K562 (cell line): ENCODE measurements around the gene LDB2. TPM values are rescaled to one million over a fixed set of nuclear protein-coding genes. Genes with fewer than 3 reads are reported as not detected.

ENCODE experiments used
- ATAC-seq: fragments of 200-7000 bp; cut with Tn5 transposase; 3 replicates; pipeline ENCODE4 v1.9.1; 2020; ENCODE audit warnings: moderate library complexity
- BruUV-seq: library from RNA; stranded (reverse); fragments of 400-500 nt; replicated peaks from 2 replicates; lab custom pipeline; 2021; lab: Mats Ljungman, UMichigan
- CTCF ChIA-PET: fragments of 300-600 bp; formaldehyde crosslinking; extraction: SDS; loops from one replicate; lab custom pipeline; 2021; ENCODE audit warnings: low intra/inter-chr PET ratio; lab: Yijun Ruan, JAX
- POLR2A ChIA-PET: fragments of 300-600, 350-650 bp; sonication (Branson Sonifier 250); formaldehyde crosslinking; extraction: SDS; loops from one replicate; lab custom pipeline; 2021; ENCODE audit warnings: antibody characterized with exemption, inconsistent platforms; lab: Yijun Ruan, JAX
- DNase-seq, 4 experiments: peaks; one replicate each; pipeline versions ENCODE4 v3.0.0 to v3.0.0-alpha.2; 2011 to 2018; ENCODE audit warnings: low spot score in 3 of 4, mixed read lengths in 3 of 4; ENCODE audit errors: extremely low read depth in 1 of 4
- FAIRE-seq: peaks from 2 replicates; lab custom pipeline; 2011; peaks lifted over from hg19 to GRCh38; lab: Jason Lieb, UNC
- H2AFZ ChIP-seq: 2 replicates; pipeline ENCODE4 v1.6.0; 2011; ENCODE audit warnings: low read depth, low read length, control low read depth, inconsistent platforms
- H3K27ac ChIP-seq: fragments of 200-600 bp; 3 replicates; pipeline ENCODE4 v1.8.0; 2011; ENCODE audit warnings: low read depth, mild to moderate bottlenecking, control low read depth, inconsistent platforms, low read length, moderate library complexity, mixed read lengths; ENCODE audit errors: extremely low read depth
- H3K27me3 ChIP-seq, 2 experiments: fragments of 300-600 bp in 1 of 2; 2 replicates in 1 of 2; 3 replicates in 1 of 2; pipeline versions ENCODE4 v1.6.0 to v1.8.0; 2011; ENCODE audit warnings: inconsistent platforms in 2 of 2, low read length in 2 of 2, mild to moderate bottlenecking in 1 of 2, mixed read lengths in 1 of 2, moderate library complexity in 1 of 2; ENCODE audit not compliant: control insufficient read depth in 2 of 2, insufficient read depth in 2 of 2
- H3K36me3 ChIP-seq: fragments of 300-600 bp; 3 replicates; pipeline ENCODE4 v1.8.0; 2011; ENCODE audit warnings: mild to moderate bottlenecking, low read length, inconsistent platforms; ENCODE audit not compliant: control insufficient read depth, insufficient read depth
- H3K4me1 ChIP-seq, 2 experiments: fragments of 200-600 bp in 1 of 2; replicated peaks in 1 of 2; 2 replicates in 1 of 2; 3 replicates in 1 of 2; pipeline versions ENCODE4 v1.5.1 to v1.8.0; 2011; ENCODE audit warnings: inconsistent platforms in 2 of 2, low read length in 2 of 2, mild to moderate bottlenecking in 1 of 2, mixed read lengths in 1 of 2, moderate library complexity in 1 of 2; ENCODE audit not compliant: control insufficient read depth in 2 of 2, insufficient read depth in 2 of 2
- H3K4me2 ChIP-seq: 2 replicates; pipeline ENCODE4 v1.6.1; 2011; ENCODE audit warnings: low read length, control low read depth, inconsistent platforms, mixed read lengths; ENCODE audit not compliant: insufficient read depth
- H3K4me3 ChIP-seq: fragments of 200-600 bp; sonication (generic), shearing (Covaris generic); 2 replicates; pipeline ENCODE4 v1.5.1; 2016; ENCODE audit warnings: control low read depth, inconsistent platforms
- H3K79me2 ChIP-seq: fragments of 200-600 bp; 3 replicates; pipeline ENCODE4 v1.8.0; 2011; ENCODE audit warnings: low read length, inconsistent platforms; ENCODE audit not compliant: control insufficient read depth, insufficient read depth
- H3K9ac ChIP-seq, 2 experiments: 2 replicates each; pipeline versions ENCODE4 v1.6.0 to v1.6.1; 2011; ENCODE audit warnings: low read depth in 2 of 2, low read length in 2 of 2, control low read depth in 1 of 2, inconsistent platforms in 1 of 2, mild to moderate bottlenecking in 1 of 2, mixed read lengths in 1 of 2; ENCODE audit not compliant: insufficient read depth in 1 of 2
- H3K9me1 ChIP-seq: one replicate; pipeline ENCODE4 v1.6.0; 2011; ENCODE audit warnings: inconsistent platforms, mild to moderate bottlenecking, low read length, moderate library complexity; ENCODE audit not compliant: control insufficient read depth, insufficient read depth
- H3K9me3 ChIP-seq: replicated peaks from 2 replicates; pipeline ENCODE4 v1.5.1; 2011; ENCODE audit warnings: low read depth, low read length, inconsistent platforms; ENCODE audit not compliant: control insufficient read depth, insufficient read depth
- H4K20me1 ChIP-seq: replicated peaks from 2 replicates; pipeline ENCODE4 v1.6.1; 2011; ENCODE audit warnings: low read length, inconsistent platforms, mixed read lengths; ENCODE audit not compliant: control insufficient read depth, insufficient read depth
- EP300 ChIP-seq: IDR thresholded peaks from 2 replicates; pipeline ENCODE4 v1.6.1; 2012; ENCODE audit warnings: low read length, improper control_type of control experiment
- EWSR1 ChIP-seq: fragments of 450-650 bp; IDR thresholded peaks from 2 replicates; pipeline ENCODE4 v1.6.1; 2018; ENCODE audit warnings: borderline replicate concordance, mild to moderate bottlenecking, low read depth, moderate library complexity; ENCODE audit not compliant: partially characterized antibody
- GATA2 ChIP-seq: sonication (generic); formaldehyde crosslinking; IDR thresholded peaks from 2 replicates; pipeline ENCODE4 v1.4.0; 2020; ENCODE audit warnings: mild to moderate bottlenecking, missing genetic modification reagents
- HEY1 ChIP-seq: fragments of 250-450 bp; sonication (Bioruptor Pico); IDR thresholded peaks from 2 replicates; pipeline ENCODE4 v1.5.0; 2020; ENCODE audit warnings: mild to moderate bottlenecking, moderate library complexity, borderline replicate concordance
- HOXB6 ChIP-seq: fragments of 250-450 bp; sonication (Bioruptor Pico); IDR thresholded peaks from 2 replicates; pipeline ENCODE4 v1.5.1; 2022; ENCODE audit warnings: mild to moderate bottlenecking, borderline replicate concordance
- KDM4B ChIP-seq, 2 experiments: fragments of 450-650 bp in 1 of 2; sonication (generic) in 1 of 2; IDR thresholded peaks; 2 replicates each; pipeline ENCODE4 v1.6.1; 2016 to 2017; ENCODE audit warnings: borderline replicate concordance in 2 of 2, antibody characterized with exemption in 1 of 2, low read depth in 1 of 2, mild to moderate bottlenecking in 1 of 2
- MEIS2 ChIP-seq: fragments of 450-650 bp; IDR thresholded peaks from 2 replicates; pipeline ENCODE4 v1.6.1; 2014; ENCODE audit warnings: mild to moderate bottlenecking; ENCODE audit not compliant: partially characterized antibody
- OTX1 ChIP-seq: fragments of 450-650 bp; formaldehyde crosslinking; IDR thresholded peaks from 2 replicates; pipeline ENCODE4 v1.4.0; 2022; ENCODE audit warnings: mild to moderate bottlenecking
- POLR2AphosphoS5 ChIP-seq: IDR thresholded peaks from 2 replicates; pipeline ENCODE4 v1.6.1; 2011; ENCODE audit warnings: mild to moderate bottlenecking, low read depth, low read length, moderate library complexity; ENCODE audit not compliant: control insufficient read depth, insufficient read depth
- PTBP1 ChIP-seq: fragments of 200-400 bp; formaldehyde crosslinking; IDR thresholded peaks from 2 replicates; pipeline ENCODE4 v1.6.1; 2017; ENCODE audit warnings: low read depth, low read length
- PTRF ChIP-seq: fragments of 450-650 bp; IDR thresholded peaks from 2 replicates; pipeline ENCODE4 v1.6.1; 2016; ENCODE audit warnings: mild to moderate bottlenecking, missing genetic modification characterization, missing compliant biosample characterization
- SRSF1 ChIP-seq: fragments of 200-400 bp; formaldehyde crosslinking; IDR thresholded peaks from 2 replicates; pipeline ENCODE4 v1.6.1; 2017; ENCODE audit warnings: mild to moderate bottlenecking, low read depth, low read length, moderate library complexity
- STAT6 ChIP-seq: sonication (generic); formaldehyde crosslinking; IDR thresholded peaks from 2 replicates; pipeline ENCODE4 v1.8.1; 2023; ENCODE audit warnings: mild to moderate bottlenecking, missing genetic modification reagents
- TAF7 ChIP-seq: fragments of 450-650 bp; IDR thresholded peaks from 2 replicates; pipeline ENCODE4 v1.6.1; 2016; ENCODE audit warnings: missing genetic modification characterization, missing compliant biosample characterization
- TEAD1 ChIP-seq, 2 experiments: fragments of 450-650 bp in 1 of 2; sonication (generic) in 1 of 2; formaldehyde crosslinking; IDR thresholded peaks; 2 replicates each; pipeline versions ENCODE4 v1.4.0 to v1.8.0; 2020 to 2022; ENCODE audit warnings: mild to moderate bottlenecking in 2 of 2, missing genetic modification reagents in 1 of 2
- ZC3H4 ChIP-seq: sonication (generic); formaldehyde crosslinking; IDR thresholded peaks from 2 replicates; pipeline ENCODE4 v1.9.0; 2021; ENCODE audit warnings: missing genetic modification reagents, borderline replicate concordance
- ZEB2 ChIP-seq: fragments of 450-650 bp; IDR thresholded peaks from 2 replicates; pipeline ENCODE4 v1.6.1; 2016
- ZNF444 ChIP-seq: fragments of 250-450 bp; sonication (Bioruptor Pico); IDR thresholded peaks from 2 replicates; pipeline ENCODE4 v1.4.0; 2020; ENCODE audit warnings: mild to moderate bottlenecking, moderate library complexity
- WGBS: fragments of 100-300 bp; shearing (Covaris generic); methylation state at CpG from one replicate; pipeline ENCODE4 v1.1.6; 2016; ENCODE audit warnings: low coverage, mixed read lengths; ENCODE audit not compliant: insufficient coverage; ENCODE audit errors: missing lambda C conversion rate; 5-methylcytosine and 5-hydroxymethylcytosine counted together
- in situ Hi-C: fragments of 300-500 bp; cut with MboI; formaldehyde crosslinking; loops from 4 replicates; pipeline ENCODE4 v1.15.0; 2018; ENCODE audit warnings: inconsistent platforms, mixed read lengths
- intact Hi-C: fragments of 100-400 bp; cut with micrococcal nuclease; formaldehyde crosslinking; loops from 2 replicates; pipeline ENCODE4 v1.14.2; 2022
- polyA plus RNA-seq, 8 experiments: library from polyadenylated mRNA; depleted of rRNA in 4 of 8; stranded (reverse) in 5 of 8; unstranded in 3 of 8; fragments of >200 nt; fragmentation: Nextera tagmentation in 2 of 8; fragmentation: Illumina TruSeq in 1 of 8; extraction: Ambion mirVana in 2 of 8; extraction: Trizol in 1 of 8; gene quantifications; 2 replicates each; pipeline versions ENCODE4 v1.2.1 to v1.2.3, GENCODE V29; 2011 to 2014; ENCODE audit warnings: inconsistent platforms in 1 of 8, missing spikeins in 1 of 8
- total RNA-seq, 7 experiments: library from RNA; depleted of rRNA in 6 of 7; stranded (reverse); fragments of >200 nt in 6 of 7; fragmentation: Illumina TruSeq in 2 of 7; extraction: Trizol in 2 of 7; gene quantifications; 2 replicates each; pipeline versions ENCODE4 v1.2.1 to v1.2.3, GENCODE V29; 2011 to 2021; ENCODE audit warnings: low replicate concordance in 1 of 7

LDB2 gene
- total and polyA plus RNA-seq, 9 of the 15 experiments (the other 6 are each of a cell fraction or from before 2014, with no cell fraction given), result 0.10 to 0.20 TPM; not detected in 7

- TF ChIP-seq STAT6 (CRISPR knock-in tag) (no peak), ZC3H4 (CRISPR knock-in tag) (no peak)
Observed at GRCh38 chr4:16572631-16573030, 325.8 kb downstream of the LDB2 start (continued).

GRCh38 chr4:16572161-16572560 lies 326.3 kb downstream of the LDB2 start:
- H3K27me3 ChIP-seq, result no peaks in the 10 kb centered on the region; a peak in 1 of 5 replicates
- intact Hi-C loops, result no loop called here
- H2AFZ ChIP-seq, result no peak overlapping the region
- H3K27ac ChIP-seq, result no peak overlapping the region
- in situ Hi-C loops, result no loop called here
- FAIRE-seq (no peak), DNase-seq (no peak), ATAC-seq (no peak)
- ChIA-PET POLR2A (interaction anchor here (0.6 kb wide), 1 partner anchor 26 kb away, joined by 3 read pairs; no protein-coding TSS in a partner anchor), CTCF (no interaction called here)
- no peaks in the 10 kb centered on the region for H3K4me1 ChIP-seq
- H3K4me2 ChIP-seq, result no peak overlapping the region
- no peak overlapping the region for H3K4me3 ChIP-seq
- no TSS peak for BruUV-seq
- H4K20me1 ChIP-seq, result no peaks in the 10 kb centered on the region
- no peaks in the 10 kb centered on the region for H3K79me2 ChIP-seq
- H3K9me3 ChIP-seq, result no peaks in the 10 kb centered on the region
- H3K9me1 ChIP-seq, result no peaks in the 10 kb centered on the region
- 0% methylated on average over 3 of the region's 3 CpGs for whole genome bisulfite sequencing
- no peaks in the 10 kb centered on the region for H3K36me3 ChIP-seq
- H3K9ac ChIP-seq, result no peak overlapping the region
- no peak for TF ChIP-seq SRSF1
- no peak for TF ChIP-seq POLR2AphosphoS5
- no peak for TF ChIP-seq HEY1 (CRISPR knock-in tag)
- no peak for TF ChIP-seq OTX1
- no peak for TF ChIP-seq GATA2 (CRISPR knock-in tag)
- no peak for TF ChIP-seq HOXB6
- no peak for TF ChIP-seq TAF7 (tag)
- TF ChIP-seq KDM4B (IDR thresholded peaks at IDR 0.05; ENCODE audit: borderline replicate concordance in 2 of 2, low read depth in 1 of 2), result no peak
- TF ChIP-seq TEAD1 (CRISPR knock-in tag; IDR thresholded peaks at IDR 0.05), result no peak
- no peak for TF ChIP-seq PTBP1
- TF ChIP-seq MEIS2, result no peak
- TF ChIP-seq ZEB2, result no peak
- TF ChIP-seq ZNF444 (CRISPR knock-in tag), result no peak
- no peak for TF ChIP-seq EWSR1
- TF ChIP-seq EP300, result no peak
- no peak for TF ChIP-seq PTRF (tag)
